Hepatocyte (in vitro differentiated cells): ENCODE results near the gene LRRC36.

ENCODE experiments used
- CTCF ChIP-seq: fragments of 200-600 bp; sonication (generic); IDR thresholded peaks from 2 replicates; pipeline ENCODE4 v1.5.1; 2016; ENCODE audit warnings: antibody characterized with exemption, mild to moderate bottlenecking; ENCODE audit not compliant: poor library complexity
- EZH2phosphoT487 ChIP-seq: fragments of 200-600 bp; sonication (generic); IDR thresholded peaks from one replicate; pipeline ENCODE4 v1.6.1; 2018; ENCODE audit warnings: antibody characterized with exemption, mild to moderate bottlenecking, low read depth, moderate library complexity; ENCODE audit not compliant: unreplicated experiment, severe bottlenecking

- TF ChIP-seq EZH2phosphoT487: no peak
- TF ChIP-seq CTCF: no peak
Measured at GRCh38 chr16:67305216-67306071, 21.2 kb upstream of the LRRC36 start.
